ENCODE data around the gene KIRREL3.

Gene KIRREL3

DNA sequence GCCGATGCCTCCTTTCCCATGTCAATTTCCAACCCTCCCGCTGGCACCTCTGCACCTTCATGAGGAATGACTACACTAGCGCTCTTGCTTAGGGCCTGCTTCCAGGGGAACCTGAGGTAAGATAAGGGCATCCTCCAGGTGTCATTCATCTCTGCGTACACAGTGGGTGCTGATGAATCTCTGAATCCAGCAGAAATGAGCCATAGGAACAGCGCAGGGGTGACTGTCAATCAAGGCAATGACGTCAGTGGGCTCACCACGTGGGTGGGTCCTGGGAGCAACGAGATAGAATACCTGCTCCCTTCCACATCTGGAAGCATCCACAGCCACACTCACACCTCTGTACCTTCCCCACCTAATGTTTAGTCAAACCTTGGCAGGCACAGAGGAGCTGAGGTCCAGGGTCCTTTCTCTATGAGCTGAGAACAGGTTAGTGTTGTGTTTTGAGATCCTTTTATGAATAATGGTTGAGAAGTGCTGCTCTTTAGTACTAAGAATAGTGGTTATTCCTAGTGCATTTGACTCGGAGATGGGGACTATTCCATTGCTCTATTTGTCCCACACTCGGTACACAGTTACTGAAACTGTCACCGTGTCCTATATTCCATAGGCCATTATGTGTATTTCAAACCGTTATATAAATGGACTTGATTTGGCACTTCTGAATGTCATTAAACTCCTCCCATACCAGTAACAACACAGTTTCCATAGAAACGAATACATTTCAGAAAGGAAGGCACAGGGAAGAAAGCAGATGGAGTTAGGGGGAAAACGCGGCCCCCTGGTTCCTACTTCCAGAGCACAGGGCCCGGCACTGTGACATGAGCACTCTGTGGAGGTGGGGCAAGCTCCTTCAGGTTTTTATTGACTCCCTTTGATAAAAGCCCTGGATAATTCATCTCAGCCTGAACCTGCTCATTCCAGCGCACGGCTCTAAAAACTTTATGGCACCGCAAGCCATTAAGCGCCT is 451.7 kb downstream of the KIRREL3 start:
- DNase-seq = no peak

DNA sequence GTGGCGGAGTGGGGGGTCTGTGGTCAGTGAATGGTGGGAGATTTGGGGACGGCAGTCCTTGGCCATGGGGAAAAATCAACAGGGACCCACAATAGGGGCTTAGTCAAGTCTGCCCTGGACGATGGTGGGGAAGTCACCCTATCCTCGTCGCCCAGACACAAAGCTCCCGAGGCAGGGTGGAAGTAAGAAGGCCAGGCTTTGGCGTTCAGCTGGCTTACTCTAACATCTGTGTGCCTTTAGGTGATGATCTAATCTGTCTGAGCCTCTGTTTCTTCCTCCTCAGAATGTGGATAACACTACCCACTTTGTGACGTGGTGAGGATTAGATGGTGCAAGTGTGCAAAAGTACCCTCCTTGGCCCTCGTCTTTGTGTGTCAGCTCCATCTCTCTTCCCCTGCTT is 452.9 kb downstream of the KIRREL3 start:
- no peak for DNase-seq

DNA sequence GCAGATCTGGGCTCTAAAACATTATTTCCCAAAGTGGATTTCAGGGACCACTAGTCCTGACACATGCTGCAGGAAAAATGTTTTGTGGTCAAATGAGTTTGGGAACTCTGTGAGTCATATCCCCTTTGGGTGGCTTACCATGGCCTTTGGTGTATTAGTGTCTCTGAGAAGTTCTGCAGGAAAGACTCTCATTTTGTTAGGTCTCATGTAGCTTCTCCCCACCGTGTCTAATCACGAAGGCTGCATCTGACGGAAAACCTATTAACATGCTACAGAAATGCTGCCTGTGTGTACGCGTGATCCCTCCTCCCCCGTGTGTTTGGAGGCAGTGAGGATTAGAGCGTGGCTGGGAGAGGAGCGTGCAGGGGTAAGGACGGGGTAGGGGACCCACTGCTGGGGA is 453.4 kb downstream of the KIRREL3 start:
- DNase-seq = no peak

DNA sequence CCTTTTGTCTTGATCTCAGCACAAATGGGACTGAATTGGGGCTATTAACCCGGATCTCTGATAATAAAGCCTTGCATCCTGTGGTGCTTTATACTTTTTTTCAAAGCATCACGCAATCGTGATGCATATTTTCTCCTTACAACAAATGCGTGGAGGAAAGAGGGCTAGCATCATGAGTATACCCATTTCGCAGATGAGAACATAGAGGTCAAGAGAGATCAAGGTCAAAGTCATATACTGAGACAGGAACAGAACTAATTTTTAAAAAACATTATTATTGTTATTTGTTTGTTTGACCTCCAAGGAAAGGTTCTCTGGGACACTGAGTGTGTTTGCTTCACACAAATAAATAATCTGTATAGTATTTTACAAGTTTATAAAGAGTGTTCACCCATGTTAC is 453.9 kb downstream of the KIRREL3 start:
- DNase-seq = no peak

DNA sequence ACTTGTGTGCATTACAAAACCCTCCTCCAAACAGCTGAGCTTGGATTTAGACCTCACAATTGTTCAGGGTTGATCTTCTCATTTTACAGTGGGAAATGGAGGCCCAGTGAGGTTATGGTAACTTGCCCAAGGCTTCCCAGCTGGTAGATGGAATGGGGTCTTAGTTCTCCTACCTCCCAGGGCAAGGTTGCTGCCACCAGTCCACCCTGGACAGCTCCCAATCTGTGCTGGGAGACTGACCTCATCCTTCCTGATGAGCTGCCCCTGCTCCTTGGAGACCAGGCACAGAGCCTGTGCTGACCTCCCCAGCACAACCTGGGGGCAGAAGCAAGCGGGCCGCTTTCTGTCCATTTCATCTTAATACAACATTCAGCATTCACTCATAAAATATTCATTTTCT is 454.4 kb downstream of the KIRREL3 start:
- DNase-seq = no peak

DNA sequence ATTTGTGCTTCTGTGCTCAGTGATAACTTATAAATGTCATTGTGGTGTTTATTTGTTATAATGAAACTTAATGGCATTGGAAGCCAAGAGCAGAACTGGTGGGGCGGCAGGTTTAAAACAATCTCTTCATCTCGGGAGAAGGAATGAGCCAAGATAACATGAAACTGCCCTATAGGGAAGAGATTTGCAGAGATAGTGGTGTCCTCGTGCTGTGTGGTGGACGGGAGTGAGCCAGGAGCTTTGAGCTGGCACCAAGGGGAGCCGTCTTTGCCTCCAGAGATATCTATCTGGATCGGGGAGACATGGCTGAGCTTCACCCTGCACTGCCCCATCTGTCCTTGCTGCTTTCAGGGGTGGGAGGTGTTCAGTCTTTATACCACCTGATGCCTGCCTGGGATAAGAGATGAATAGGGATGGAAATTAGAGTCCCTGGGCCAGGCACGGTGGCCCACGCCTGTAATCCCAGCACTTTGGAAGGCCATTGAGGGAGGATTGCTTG is 455.5 kb downstream of the KIRREL3 start:
- DNase-seq = no peak

DNA sequence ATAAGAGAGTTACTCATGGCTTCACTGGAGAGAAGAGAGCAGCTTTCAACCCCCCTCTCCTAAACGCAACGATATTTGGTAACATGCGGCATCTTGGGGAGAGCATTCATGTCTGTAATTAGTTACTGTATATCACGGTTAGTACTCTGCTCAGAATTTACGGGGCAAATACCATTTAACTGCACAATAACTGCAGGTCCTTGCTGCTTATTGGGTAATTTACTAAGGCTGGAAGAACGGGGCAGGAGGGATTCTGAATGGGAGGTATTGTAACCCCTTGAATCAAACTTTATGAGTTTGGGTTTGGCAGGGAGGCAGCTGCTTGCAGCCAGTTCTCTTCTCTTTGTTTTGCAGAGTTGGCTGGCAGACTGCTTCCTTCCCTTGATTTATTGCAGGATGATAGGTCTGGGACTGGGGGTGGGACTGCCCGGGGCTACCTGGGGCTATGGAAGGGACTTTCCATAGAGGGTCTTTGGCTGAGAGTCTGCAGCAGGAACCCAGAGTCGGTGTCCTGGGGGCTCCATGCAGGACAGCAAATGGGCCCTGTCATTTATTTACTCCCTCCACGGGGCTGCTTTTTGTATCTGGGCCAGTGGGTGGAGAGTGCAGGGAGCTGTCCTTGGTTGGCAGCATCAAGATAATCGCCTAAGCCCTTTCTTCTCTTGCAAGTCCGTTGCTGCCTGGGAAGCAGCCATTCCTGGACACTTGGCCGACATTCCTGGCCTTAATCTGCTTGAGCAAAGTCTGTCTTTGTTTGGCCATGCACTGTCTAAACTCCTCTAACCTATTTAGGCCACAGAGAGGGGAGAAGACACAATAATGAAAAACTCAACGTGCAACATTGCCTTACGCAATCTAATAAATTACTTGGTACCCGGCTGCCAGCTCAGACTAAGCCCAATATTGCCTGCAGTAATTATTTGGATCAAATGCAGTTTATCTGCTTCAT is 456.2 kb downstream of the KIRREL3 start:
- no peak for DNase-seq

DNA sequence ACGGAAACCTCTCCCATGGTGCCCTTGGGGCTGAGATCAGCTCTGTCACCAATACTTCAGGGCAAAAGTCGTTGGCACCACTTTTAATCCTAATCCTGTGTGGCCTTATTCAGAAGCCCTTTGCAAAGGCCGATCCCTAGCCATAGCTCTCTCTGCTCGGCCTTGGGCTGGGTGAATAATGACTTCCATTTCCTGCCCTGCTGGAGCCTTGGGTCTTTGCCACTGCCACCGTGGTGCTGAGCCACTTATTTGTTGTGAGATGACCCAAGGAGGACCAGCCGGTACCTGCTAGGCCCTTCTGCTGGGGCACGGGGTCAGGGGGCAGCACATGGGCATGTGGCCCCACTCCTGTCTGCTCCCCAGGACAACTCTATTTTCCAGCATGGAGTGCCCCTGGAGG is 456.9 kb downstream of the KIRREL3 start:
- no peak for DNase-seq

DNA sequence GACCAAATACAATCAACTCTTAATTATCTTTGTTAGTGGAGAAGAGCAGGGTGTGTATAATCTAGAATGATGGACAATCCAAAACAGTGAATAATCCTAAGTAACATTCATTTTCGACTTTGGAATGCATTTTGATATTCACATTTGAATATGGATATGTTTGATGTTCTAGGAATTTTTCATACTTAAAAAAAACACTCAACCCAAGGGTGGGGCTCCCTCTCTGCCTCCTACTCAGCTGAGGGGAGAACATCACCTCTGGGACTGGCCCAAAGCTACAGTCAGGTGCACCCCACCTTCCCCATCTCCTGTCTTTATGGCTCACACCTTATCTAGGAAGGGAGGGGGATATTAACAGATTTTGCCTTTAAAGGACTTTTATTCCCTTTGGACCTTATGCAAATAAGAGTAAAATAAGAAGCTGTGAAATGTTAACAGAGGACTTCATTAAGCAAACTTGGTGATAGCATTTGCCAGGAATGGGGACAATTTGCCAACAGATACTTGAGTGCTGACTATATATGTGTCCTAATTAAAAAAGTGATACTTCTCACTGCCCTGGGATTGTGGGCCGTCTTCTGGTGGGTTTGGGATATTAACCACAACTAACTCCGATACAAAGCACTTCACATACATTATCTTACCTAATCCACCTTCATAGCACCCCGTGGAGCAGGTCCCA is 458.1 kb downstream of the KIRREL3 start:
- no peak for DNase-seq

DNA sequence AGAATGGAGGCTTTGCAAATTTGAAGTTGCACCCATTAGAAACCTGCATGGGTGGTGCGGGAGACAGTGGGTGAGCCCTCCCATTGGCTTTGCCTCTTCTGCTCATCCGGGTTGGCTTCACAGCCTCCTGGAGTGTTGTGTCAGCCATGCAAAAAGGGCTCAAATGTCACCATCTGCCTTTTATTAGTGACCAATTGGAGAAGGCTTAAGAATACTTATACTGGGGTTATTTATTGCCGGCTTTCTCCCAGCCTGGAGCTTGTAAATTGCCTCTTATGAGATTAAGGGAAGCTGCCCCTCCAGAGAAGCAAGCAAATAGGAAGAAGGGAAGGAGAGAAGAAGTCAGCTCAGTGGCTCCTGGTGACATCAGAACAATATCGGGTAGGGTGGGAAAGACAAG is 462.5 kb downstream of the KIRREL3 start:
- DNase-seq = no peak

DNA sequence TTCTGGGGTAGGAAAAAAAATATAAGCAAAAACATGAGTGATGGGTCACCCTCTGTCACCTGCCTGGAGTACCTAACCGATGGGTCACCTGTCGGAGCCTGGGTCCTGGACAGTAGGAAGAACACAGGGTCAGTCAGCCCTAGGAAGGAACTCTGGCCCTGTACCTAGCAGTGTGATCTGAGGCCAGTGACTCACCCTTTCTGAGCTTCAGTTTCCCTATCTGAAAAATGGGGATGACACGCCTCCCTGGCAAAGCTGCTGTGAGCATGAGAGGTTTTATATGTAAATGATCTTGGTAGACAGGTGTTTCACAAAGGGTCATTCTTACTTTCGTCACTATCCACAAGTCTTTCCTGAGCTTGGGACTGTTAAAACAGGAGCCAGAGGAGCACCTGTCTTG is 463.1 kb downstream of the KIRREL3 start:
- no peak for DNase-seq

DNA sequence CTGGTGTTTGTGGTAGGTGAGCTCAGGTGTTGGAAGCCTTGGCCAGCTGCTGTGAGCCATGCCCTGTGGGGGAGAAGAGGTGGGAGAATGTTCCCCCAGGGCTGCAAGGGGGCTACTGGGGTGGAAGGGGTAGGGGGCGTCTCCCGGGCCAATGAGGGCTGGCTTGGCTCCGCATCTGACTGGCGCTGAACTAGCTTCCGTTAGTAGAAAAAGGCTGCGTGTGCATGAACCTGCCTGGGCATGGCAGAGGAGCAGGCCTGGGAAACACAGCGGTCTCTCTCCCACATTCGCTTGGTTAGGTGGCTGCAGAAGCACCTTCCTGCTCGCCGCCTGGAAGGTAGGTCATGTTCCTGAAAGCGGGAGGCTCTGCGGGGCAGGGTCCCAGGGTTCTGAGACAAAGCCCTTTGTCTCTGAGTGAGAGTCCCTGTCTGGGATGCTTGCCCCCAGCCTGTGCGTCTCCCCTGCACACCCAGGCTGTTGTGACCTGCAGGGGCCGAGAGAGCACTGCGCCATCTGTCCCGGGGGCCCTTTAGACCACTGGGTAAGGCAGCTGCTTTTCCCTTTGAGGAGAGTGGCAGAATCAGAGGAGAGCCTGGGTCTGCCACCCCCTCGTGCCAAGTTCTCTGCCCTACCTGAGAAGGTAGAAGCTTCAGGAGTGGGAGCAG is 466.3 kb downstream of the KIRREL3 start:
- DNase-seq = no peak

DNA sequence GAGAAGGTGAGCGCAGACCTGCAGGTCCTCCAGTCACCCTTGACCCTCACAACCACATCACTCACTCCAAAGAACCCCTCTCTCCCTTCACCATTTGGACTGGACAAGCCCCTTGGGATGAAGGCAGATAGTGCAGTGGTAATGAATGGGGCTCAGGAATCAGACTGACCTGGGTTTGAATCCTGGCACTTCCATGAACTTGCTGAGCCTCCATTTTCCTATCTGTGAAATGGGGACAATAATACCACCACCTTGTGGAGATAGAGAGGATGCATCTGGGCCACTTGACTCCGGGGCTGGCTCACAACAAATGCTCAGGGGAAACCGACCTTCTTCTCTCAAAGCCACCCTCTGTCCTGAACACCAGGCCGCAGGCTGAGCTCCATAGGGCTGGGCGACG is 467.0 kb downstream of the KIRREL3 start:
- DNase-seq = no peak

DNA sequence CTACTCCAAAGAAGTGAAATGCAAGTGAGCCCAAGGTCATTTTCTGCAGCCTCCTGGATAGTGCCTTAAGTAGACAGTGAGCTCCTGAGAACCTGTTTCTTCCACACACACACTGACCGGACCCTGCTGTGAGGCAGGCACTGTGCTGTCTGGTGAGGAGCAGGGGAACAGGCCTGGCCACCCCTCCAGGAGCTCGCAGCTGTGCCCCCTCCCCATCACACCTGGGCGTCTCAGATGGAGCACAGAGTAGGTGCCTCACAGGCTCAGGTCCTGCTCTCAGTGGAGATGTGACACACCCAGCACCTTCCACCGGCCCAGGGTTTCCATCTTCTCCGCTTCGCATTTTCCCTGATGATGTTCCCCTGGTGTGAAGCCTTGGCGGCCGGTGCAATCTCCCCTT is 470.2 kb downstream of the KIRREL3 start:
- no peak for DNase-seq

DNA sequence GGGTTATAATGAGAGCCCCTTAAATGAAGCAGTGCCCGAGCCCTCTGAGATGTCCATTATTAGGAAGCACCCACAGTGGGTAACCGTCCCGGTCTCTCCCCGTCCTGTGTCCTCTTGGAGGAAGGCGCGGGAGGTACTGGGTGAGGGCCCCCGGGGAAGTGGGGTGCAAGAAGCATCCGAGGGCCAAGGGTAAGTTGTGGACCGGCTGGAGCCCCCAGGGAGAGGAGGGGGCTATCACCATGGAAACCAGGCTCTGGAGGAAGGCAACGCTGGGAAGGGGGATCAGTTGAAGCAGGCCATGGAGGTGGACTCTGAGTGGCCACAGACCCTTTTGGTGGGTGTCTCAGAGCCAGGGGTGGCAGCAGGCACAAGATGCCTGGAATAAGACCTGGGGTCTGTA is 471.5 kb downstream of the KIRREL3 start:
- DNase-seq = no peak

DNA sequence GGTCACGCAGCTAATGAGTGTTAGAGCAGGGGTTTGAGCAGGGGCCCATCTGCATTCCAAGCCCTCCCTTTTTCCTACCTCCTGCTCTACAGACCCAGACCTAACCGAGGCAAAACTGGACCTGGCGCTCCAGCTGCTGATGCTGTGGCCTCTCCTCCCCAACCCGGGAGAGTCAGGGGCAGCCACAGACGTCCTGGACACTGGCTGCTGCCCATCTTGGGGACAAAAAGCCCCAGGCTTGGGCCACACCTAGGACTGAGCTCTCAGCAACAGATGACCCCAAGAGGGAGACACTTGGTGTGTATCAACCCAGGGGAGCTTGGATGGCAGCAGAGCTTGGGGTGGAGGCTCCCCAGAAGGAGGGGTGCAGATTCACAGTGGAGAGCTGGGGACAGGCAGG is 472.5 kb downstream of the KIRREL3 start:
- DNase-seq = no peak

DNA sequence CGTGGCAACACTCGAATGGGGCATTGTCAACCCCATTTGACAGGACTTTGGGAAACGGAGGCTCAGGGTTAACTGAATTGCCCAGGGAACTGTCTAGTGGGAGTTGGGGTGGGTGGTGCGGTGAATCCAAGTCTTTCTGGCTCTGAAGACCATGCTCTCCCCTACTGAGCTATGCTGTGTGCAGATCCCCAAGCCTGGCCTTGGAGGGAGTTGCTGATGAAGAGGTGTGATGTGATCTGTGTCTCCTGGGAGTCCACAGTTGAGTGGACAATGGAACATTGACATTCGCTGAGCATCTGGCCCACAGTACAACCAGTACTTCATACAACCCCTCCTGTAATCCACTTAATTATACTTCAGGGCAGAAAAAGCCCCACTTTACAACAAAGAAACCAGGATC is 472.9 kb downstream of the KIRREL3 start:
- DNase-seq = no peak

DNA sequence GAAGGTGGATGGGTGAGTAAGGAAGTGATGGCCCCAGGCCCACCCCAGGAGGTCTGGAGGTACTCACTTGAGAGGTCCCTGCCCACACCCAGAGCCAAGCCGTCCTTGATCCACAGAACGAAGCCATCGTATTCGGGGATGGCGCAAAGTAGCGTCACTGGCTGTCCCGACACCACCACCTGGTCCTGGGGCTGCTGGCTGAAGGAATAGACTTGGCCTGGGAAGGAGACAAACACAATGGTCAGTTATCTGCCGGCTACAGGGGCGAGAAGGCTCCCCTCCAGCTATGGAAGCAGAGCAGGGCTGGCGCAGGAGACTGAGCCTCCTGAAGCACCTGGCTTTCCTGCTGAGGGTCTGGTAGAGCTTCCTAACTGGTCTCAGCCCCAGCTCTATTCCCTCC is 474.1 kb downstream of the KIRREL3 start:
- DNase-seq = no peak

DNA sequence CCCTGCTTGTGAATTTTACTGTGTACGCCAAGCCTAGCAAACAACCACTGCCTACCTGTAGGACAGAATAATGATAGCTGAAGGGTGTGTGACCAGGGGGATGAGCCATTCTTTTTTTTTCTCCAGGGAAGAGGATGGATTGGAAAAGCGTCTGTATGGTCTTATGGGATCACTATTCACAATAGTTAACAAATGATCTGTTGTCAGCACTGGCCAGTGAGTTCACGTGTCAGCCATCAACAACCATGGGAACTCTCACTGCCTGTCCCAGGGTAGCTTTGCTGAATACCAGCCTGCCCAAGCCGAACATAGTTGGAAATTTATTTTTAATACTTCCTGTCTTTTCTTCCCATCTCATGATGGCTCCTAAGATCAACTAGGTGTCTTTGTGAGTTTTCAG is 474.9 kb downstream of the KIRREL3 start:
- no peak for DNase-seq

DNA sequence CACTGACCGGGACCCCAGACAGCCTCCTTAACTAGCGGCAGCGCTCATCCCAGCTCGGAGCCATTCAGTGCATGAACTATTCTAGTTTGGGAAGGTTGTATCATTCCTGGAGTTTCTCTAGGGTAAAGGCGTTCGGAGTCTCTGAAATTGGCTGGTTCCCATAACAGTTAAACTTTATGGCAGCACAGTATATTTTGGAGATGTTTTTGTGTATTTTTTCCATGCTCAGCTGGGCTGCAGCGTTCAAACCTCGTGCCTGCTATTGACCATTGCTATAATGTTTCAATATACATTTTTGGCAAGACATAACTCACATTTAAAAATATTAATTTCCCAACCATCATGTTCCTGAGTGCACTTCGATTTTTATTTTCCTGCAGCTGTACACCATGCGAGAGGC is 475.4 kb downstream of the KIRREL3 start:
- DNase-seq = no peak

DNA sequence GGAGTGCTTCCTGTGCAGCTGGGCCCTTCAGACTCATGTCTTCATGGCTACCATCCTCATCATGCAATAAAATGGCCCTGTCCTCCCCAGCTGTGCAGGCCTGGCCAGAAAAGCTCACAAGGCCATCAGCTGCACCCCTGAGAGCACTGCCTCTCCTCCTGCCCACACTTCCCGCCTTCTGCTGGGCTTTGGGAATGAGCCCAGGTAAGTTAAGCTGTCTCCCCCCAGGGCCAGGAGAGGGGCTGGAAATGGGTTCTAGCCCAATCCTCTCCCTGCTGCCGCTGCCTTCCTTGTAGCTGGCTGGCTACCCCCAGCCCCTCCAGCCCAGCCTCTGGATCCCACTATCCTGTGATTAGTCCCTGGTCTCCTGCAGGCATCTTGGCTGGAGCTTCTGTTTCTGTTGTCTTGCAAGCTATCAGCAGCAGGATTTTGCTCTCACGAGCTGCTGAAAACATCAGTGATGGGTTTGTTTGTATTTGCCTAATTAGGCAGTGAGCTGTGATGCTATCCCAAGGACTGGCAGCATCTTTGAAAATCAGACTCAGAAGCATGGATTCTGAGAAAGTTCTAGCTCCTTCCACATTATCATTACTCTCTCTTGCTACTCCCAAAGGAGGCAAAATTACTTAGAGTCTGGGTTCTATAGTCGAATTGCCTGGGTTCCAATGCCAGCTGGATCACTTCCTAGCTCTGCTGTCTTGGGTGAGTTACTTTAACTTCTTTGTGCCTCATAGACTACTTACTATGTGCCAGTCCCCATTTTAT is 476.9 kb downstream of the KIRREL3 start:
- no peak for DNase-seq

DNA sequence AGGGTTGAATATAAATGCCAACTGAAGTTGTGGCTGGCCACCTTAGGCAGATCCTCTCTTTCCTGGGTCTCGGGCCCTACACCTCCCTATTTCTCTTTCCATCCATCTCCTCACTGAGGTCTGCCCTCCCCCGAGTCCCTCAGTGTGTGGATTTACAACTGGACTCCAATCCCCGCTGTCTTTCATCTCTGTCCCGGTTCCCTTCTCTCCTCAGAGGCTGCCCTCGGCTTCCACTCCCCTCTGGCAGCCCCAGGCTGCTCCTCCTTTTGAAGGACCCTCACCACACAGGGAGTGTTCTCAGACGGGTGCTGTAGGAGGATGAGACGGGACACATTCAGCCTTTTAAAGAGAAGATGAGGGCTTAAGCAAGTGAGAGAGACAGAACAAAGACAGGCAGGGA is 478.0 kb downstream of the KIRREL3 start:
- DNase-seq = no peak
